Measurements from ENCODE around the gene SP140.

The SP140 gene

GRCh38 chr2:230322561-230323384, 97.2 kb downstream of the SP140 start:
- Histone ChIP-seq H3K9me3 (ENCODE audit: control insufficient read depth, insufficient read depth, low read length) (peaks cover 2% of the 10 kb centered on the region), H3K36me3 (ENCODE audit: control insufficient read depth, insufficient read depth, low read length) (no peaks in the 10 kb centered on the region), H3K4me3 (ENCODE audit: low read depth, low read length) (no peak overlapping the region), H3K4me1 (ENCODE audit: control insufficient read depth, insufficient read depth, low read length) (no peaks in the 10 kb centered on the region), H3K27me3 (ENCODE audit: control insufficient read depth, insufficient read depth, low read length) (no peaks in the 10 kb centered on the region), H3K9ac (ENCODE audit: low read depth, low read length) (no peak overlapping the region)

- Histone ChIP-seq H3K4me3 (ENCODE audit: low read depth, low read length) (no peak overlapping the region), H3K9ac (ENCODE audit: low read depth, low read length) (no peak overlapping the region), H3K9me3 (ENCODE audit: control insufficient read depth, insufficient read depth, low read length) (peaks cover 2% of the 10 kb centered on the region), H3K36me3 (ENCODE audit: control insufficient read depth, insufficient read depth, low read length) (no peaks in the 10 kb centered on the region), H3K4me1 (ENCODE audit: control insufficient read depth, insufficient read depth, low read length) (no peaks in the 10 kb centered on the region), H3K27me3 (ENCODE audit: control insufficient read depth, insufficient read depth, low read length) (no peaks in the 10 kb centered on the region)
These were observed 98.0 kb downstream of the SP140 start for GRCh38 chr2:230323385-230324106.

DNA sequence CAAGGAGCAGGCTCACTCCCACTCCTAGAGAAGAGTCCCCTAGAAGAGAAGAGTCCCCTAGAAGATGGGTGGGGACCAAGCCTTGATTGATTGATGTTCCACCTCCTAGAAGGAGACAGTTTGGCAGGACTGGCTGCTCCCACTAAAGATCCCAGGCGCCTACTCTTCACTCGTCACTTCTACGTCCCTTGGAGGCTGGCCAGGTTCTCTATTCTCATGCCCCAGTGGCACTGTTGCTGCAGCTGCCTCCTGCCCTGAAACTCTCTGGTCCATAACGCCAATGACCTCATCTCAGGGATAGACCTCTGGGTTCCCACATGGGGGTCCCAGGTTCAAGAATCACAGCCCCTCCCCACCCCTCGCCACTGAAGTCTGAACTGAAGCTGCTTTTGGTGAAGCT, 99.0 kb downstream of the SP140 start:
- Histone ChIP-seq H3K4me1 (ENCODE audit: control insufficient read depth, insufficient read depth, low read length) (no peaks in the 10 kb centered on the region), H3K27me3 (ENCODE audit: control insufficient read depth, insufficient read depth, low read length) (no peaks in the 10 kb centered on the region), H3K9ac (ENCODE audit: low read depth, low read length) (no peak overlapping the region), H3K9me3 (ENCODE audit: control insufficient read depth, insufficient read depth, low read length) (peaks cover 2% of the 10 kb centered on the region), H3K36me3 (ENCODE audit: control insufficient read depth, insufficient read depth, low read length) (no peaks in the 10 kb centered on the region), H3K4me3 (ENCODE audit: low read depth, low read length) (no peak overlapping the region)

DNA sequence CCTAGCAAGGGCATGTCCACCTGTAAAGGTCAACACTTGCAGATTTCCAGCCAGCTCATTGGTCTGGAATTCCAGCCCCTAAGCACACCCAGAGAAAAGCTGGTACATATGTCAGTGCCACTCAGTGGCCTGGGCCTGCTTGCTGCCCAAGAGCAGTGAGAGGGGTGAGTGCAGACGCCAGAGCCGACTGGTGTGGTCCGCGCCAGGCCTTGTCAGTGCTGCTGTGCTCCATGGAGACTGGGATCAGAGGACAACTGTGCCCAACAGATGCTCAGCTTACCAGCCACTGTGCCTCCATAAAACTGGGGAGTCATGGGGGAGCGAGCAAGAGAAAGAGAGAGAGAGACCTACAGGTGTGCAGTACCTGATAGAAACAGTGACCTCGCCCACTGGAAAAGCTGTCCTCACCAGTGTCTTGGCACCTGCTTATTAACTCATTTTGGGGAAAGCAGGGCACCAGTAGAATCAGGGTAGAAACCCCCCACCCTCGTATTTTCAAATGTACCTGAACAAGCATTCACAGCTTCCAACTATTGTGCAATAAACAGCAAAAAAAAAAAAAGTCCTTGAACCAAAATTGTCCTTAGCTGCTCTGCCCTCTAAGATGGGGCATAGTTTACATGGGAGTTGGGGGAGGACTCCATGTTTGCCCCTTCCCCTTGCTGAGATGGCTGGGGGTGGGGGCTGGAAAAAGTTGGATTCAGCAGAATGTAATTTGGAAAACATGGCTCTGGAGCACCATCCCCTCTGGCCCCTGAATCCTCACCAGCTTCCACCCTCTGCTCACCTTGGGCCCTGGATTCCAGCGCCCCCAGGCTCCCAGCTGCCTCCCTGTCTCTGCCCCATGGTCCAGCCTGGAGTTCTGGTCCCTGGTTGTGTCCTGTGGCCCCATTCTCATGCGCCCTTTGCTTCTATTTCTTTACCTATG, 100.0 kb downstream of the SP140 start:
- Histone ChIP-seq H3K27me3 (ENCODE audit: control insufficient read depth, insufficient read depth, low read length) (no peaks in the 10 kb centered on the region), H3K4me1 (ENCODE audit: control insufficient read depth, insufficient read depth, low read length) (no peaks in the 10 kb centered on the region), H3K36me3 (ENCODE audit: control insufficient read depth, insufficient read depth, low read length) (no peaks in the 10 kb centered on the region), H3K9ac (ENCODE audit: low read depth, low read length) (no peak overlapping the region), H3K9me3 (ENCODE audit: control insufficient read depth, insufficient read depth, low read length) (peaks cover 2% of the 10 kb centered on the region), H3K4me3 (ENCODE audit: low read depth, low read length) (no peak overlapping the region)

DNA sequence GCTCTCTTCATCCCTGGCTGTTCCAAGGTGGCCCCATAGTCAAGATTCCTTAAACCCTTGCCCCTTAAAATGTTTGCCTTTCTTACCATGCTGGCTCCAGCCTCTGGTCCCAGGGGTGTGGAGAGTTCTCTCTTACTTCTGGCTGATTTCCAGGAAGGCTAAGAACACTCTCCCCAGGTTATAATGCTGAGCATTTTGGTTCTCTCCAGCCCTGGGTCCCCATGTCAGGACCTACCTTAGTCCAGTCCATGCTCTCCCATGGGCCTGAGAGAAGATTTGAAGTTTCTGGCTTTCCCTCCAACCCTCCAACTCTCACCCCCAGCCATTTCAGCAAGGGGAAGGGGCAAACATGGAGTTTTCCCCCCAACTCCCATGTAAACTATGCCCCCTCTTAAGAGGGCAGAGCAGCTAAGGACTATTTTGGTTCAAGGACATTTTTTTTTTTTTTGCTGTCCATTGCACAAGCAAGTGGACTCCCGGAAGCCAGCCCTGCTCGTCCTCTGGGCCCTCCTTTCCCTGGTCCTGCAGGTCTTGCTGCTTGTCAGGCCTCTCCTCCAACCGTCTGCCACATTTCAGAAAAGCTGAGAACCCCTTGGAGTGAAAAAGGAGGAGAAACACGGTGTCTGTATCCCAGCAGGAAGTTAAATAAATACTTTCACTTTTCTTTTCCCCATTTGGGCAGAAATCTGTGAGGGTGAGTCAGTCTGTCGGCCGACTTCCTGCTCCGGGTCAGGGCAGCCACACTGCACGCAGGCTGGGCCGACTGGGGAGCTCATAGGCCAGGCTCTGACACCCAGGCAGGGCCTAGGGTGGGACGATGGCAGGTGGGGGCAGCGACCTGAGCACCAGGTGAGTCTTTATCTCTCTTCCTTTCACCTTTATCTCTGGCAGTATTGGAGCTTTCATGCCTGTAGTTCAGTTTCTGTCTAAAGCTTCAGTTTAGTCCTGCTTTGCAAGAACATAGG, 101.2 kb downstream of the SP140 start, which contains the start of gene SP140L:
TSS of gene SP140L (plus strand) at position 741 of the 965 bp plus-strand sequence. CDS start at position 818, 77 bp downstream.
- H3K36me3 ChIP-seq (ENCODE audit: control insufficient read depth, insufficient read depth, low read length), result no peaks in the 10 kb centered on the region
- no peak within 1 kb of the TSS for H3K9ac ChIP-seq (ENCODE audit: low read depth, low read length)
- no peaks in the 10 kb centered on the region for H3K27me3 ChIP-seq (ENCODE audit: control insufficient read depth, insufficient read depth, low read length)
- no peak within 1 kb of the TSS for H3K4me3 ChIP-seq (ENCODE audit: low read depth, low read length)
- H3K4me1 ChIP-seq (ENCODE audit: control insufficient read depth, insufficient read depth, low read length), result no peaks in the 10 kb centered on the region
- H3K9me3 ChIP-seq (ENCODE audit: control insufficient read depth, insufficient read depth, low read length), result peaks cover under 1% of the 10 kb centered on the region

DNA sequence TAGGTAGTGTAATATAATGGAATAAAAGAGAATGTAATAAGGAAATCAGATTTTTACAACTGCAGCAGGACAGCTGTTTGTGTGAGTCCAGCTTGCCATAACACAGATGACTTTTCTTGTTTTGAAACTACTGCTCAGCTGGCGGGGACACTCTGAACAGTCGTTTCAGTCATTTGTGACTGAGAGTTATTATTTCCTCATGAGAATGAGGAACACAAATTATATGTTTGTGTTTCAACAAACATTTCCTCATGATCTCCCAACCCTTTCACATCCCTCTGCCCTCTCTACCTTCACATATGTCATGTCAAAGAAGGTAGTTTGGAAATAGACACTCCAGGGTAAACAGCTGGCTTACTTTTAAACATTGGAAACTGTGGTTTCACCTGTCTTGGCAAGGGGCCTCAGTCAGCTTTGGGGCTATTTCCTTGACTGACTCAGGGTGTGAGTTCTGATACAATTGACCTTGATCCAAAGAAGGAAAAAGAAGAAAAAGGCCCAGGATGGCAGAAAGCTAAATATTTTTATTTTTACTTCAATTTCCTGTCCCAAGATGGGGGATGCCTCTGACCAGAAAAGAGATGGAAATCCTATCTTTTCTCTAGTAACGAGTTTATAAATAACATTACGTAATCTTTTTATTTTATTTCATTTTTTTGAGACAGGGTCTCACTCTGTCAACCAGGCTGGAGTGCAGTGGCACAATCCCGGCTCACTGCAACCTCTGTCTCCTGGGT, 102.0 kb downstream of the SP140 start:
- Histone ChIP-seq H3K4me1 (ENCODE audit: control insufficient read depth, insufficient read depth, low read length) (no peaks in the 10 kb centered on the region), H3K4me3 (ENCODE audit: low read depth, low read length) (no peak overlapping the region), H3K9me3 (ENCODE audit: control insufficient read depth, insufficient read depth, low read length) (no peaks in the 10 kb centered on the region), H3K27me3 (ENCODE audit: control insufficient read depth, insufficient read depth, low read length) (no peaks in the 10 kb centered on the region), H3K36me3 (ENCODE audit: control insufficient read depth, insufficient read depth, low read length) (no peaks in the 10 kb centered on the region), H3K9ac (ENCODE audit: low read depth, low read length) (no peak overlapping the region)

DNA sequence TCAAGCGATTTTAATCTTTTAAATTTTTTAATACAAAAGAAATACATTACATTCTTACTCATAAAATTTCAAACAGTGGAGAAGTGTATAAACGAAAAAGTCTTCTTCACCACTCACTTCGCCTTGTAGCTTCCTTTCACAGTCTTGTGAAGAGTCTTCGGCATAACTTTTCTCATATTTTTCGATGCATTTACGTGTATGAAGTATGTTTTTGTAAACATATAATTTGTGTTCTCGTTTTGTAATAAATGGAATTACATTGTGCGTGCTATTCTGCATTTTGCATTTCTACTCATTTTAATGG, 102.6 kb downstream of the SP140 start:
- Histone ChIP-seq H3K27me3 (ENCODE audit: control insufficient read depth, insufficient read depth, low read length) (no peaks in the 10 kb centered on the region), H3K9me3 (ENCODE audit: control insufficient read depth, insufficient read depth, low read length) (no peaks in the 10 kb centered on the region), H3K4me1 (ENCODE audit: control insufficient read depth, insufficient read depth, low read length) (no peaks in the 10 kb centered on the region), H3K9ac (ENCODE audit: low read depth, low read length) (no peak overlapping the region), H3K4me3 (ENCODE audit: low read depth, low read length) (no peak overlapping the region), H3K36me3 (ENCODE audit: control insufficient read depth, insufficient read depth, low read length) (no peaks in the 10 kb centered on the region)

DNA sequence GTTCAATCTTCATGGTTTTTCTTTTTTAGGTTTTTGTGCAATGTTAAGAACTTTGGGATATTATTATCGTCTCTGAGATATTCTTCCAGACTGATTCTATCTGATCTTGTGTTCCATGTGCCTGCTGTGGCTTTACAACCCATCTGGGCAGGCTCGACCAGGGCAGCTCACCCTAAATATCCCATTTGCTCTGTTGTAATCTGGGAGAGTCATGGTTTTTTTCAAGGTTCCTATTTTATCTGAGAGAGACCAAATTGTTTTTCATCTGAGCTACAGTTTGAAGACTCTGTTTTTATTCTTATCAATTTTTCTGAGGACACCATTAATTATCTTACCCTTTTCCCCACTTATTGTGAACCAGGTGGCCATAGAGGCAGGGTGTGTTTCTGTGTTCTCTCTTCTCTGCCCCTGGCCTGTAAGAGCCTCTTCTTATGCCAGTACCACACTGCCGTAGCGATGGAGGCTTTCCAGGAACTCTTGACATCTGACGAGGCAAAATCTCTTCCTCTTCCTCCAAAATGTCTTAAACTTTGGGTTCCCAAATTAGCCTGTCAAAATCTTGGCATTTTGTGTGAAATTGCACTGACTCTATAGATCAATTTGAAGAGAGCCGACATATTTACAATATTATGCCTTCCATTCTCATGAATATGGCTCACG, 104.5 kb downstream of the SP140 start:
- Histone ChIP-seq H3K4me1 (ENCODE audit: control insufficient read depth, insufficient read depth, low read length) (no peaks in the 10 kb centered on the region), H3K4me3 (ENCODE audit: low read depth, low read length) (no peak overlapping the region), H3K9ac (ENCODE audit: low read depth, low read length) (no peak overlapping the region), H3K27me3 (ENCODE audit: control insufficient read depth, insufficient read depth, low read length) (no peaks in the 10 kb centered on the region), H3K36me3 (ENCODE audit: control insufficient read depth, insufficient read depth, low read length) (no peaks in the 10 kb centered on the region), H3K9me3 (ENCODE audit: control insufficient read depth, insufficient read depth, low read length) (no peaks in the 10 kb centered on the region)

- no peaks in the 10 kb centered on the region for H3K4me1 ChIP-seq (ENCODE audit: control insufficient read depth, insufficient read depth, low read length)
- H3K9me3 ChIP-seq (ENCODE audit: control insufficient read depth, insufficient read depth, low read length), result no peaks in the 10 kb centered on the region
- H3K27me3 ChIP-seq (ENCODE audit: control insufficient read depth, insufficient read depth, low read length), result no peaks in the 10 kb centered on the region
- no peak overlapping the region for H3K4me3 ChIP-seq (ENCODE audit: low read depth, low read length)
- no peak overlapping the region for H3K9ac ChIP-seq (ENCODE audit: low read depth, low read length)
- H3K36me3 ChIP-seq (ENCODE audit: control insufficient read depth, insufficient read depth, low read length), result no peaks in the 10 kb centered on the region
These were observed 105.2 kb downstream of the SP140 start for GRCh38 chr2:230330725-230331124.

DNA sequence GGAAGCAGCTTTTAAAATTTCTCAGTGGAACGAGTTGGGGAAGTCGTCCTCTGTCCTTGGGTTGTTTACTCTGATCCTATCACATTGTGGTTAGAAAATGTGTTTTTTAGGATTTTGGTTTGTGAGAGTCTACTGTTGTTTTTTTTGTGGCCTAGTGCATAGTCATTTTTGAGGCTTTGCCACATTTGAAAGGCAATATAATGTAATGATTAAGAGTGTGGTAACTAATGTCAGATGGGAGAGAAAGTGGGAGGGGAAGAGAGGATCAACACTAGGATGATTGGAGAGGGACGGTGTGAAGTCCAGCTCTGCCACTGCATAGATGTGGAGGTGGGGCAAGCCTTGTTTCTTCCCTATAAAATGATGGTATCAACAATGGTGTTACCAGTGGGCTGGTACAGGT, 109.9 kb downstream of the SP140 start:
- no peaks in the 10 kb centered on the region for H3K4me1 ChIP-seq (ENCODE audit: control insufficient read depth, insufficient read depth, low read length)
- H3K9ac ChIP-seq (ENCODE audit: low read depth, low read length), result no peak overlapping the region
- H3K9me3 ChIP-seq (ENCODE audit: control insufficient read depth, insufficient read depth, low read length), result no peaks in the 10 kb centered on the region
- no peaks in the 10 kb centered on the region for H3K36me3 ChIP-seq (ENCODE audit: control insufficient read depth, insufficient read depth, low read length)
- H3K4me3 ChIP-seq (ENCODE audit: low read depth, low read length), result no peak overlapping the region
- no peaks in the 10 kb centered on the region for H3K27me3 ChIP-seq (ENCODE audit: control insufficient read depth, insufficient read depth, low read length)
